Tongue (tissue), 2 donors: ENCODE measurements around the gene HMCN2. TPM values are rescaled to one million over a fixed set of nuclear protein-coding genes. Genes with fewer than 3 reads are reported as not detected.
"Not testable (repeated sequence)": the region's sequence is repeated elsewhere in the genome, so short reads cannot be mapped to it uniquely, and the experiment has no call there.

Source experiments
- DNase-seq: peaks from one replicate; pipeline ENCODE4 v3.0.0-alpha.2; 2015
- total RNA-seq: library from RNA; depleted of rRNA; stranded (reverse); fragments of >200 nt; gene quantifications from one replicate; pipeline ENCODE4 v1.2.3, GENCODE V29; 2014

The HMCN2 gene
- total RNA-seq, 1 donor from 2014 or later: 30.9 TPM

DNA sequence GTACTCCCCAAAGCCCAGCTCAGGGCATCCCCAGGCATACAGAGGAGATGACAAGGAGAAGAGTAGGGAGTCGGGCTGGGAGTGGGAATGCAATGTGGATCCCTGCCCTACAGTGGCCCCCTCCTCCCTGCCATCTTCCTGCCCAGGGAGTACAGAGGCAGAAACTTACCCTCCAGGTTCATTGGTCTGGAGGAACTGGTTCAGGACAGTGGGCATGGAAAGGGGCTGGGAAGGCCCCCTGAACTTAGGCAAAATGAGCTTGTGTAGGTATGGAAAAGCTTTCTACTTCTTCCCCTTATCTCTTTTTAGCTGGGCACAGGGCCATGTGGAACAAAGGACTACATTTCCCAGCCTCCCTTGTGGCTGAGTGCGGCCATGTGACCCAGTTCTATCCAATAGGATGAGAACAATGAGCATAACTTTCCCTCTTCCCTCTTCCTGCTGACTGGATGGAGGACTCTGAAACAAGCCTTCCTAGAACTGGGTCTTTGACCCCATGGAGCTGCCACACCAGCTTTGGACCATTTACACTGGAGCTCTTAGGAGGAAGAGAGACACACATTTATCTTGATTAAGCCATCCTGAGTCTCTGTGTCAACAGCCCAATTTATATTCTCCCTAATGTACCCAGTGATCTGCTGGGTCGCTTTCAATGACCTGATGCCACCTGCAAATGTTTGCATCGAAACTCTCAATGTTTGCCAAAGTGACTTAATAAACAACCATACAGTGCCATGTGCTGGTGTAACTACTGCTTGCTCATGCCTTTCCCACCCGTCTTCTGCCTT is 25.0 kb upstream of the HMCN2 start:
- DNase-seq: peak; percentile 84

DNA sequence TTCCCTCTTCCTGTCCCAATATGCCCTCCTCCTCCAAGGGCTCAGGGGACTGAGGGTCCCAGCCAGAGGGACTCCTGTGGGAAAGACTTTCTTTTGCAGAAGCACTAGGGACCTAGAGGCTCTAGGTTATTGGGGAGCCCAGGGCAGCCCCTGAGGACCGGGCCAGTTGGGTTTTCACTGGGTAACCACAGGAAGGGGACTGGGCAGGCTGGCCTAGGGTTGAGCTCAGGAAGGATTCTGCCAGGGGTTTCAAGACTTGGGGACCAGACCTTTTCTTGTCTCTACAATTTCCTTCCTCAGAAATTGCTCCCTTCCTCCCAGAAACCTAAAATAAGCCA is 24.4 kb upstream of the HMCN2 start:
- DNase-seq: no peak

DNA sequence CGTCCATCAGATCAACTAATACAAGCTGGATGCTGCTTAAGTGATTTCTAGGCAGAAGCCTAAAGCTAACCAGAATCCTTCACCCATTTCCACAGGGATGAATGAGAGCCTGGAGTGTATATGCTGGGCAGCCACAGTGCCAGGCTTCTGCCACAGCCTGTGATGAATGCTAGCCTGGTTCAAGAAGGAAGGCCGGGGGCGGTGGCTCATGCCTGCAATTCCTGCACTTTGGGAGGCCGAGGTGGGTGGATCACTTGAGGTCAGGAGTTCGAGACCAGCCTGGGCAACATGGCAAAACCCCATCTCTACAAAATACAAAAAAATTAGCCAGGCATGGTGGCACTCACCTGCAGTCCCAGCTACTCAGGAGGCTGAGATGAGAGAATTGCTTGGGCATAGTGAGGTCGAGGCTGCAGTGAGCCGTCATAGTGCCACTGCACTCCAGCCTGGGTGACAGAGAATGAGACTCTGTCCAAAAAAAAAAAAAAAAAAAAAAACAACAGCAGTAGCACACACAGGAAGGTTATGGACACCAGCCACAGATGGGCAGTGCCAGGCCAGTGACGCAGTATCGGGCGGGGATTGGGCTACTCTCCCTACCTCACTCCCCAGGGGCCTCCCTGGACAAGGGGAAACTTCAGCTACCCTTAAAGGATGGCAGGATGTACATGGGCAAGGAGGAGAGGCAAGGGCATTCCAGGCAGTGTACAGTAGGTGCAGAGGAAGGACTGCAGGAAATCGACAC is 23.1 kb upstream of the HMCN2 start:
- DNase-seq: no peak

DNA sequence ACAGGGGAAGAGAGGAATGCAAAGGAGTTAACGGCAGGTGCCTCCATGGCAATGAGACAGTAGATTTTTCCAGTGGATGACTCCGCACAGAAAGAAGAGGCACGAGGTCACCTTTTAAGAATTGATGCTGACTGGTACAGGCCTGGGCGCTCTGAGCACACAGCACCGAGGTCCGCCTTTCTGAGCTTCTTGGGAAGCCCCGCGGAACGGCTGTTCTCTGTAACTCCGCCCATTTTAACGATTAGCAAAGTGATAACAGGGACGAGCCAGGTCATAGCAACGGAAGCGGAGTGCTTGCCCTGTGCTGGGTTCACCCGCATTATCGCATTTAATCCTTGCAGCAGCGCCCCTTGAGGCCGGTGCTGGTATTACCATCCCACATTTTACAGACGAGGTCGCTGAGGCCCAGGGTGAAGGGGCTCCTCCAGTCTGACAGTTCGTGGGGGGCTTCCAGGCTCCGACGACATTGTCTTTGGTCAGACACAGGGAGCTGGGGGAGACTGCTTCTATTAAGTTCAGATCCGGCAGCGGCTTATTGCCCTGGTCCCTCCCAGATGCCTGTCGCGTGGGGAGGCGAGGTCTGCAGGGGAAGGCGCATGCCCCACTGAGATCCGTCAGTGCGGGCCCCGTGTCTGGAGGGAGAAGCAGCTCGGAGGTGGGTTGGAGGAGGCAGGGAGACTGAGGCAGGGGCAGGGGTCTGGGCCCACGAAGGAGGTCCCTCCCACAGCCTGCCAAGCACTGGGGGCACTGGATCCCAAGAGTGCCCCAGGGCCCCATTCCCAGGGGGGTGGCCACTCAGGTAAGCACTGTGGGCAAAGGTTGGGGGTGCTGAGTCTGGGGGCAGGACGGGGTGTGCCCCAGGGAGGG is 22.3 kb upstream of the HMCN2 start:
- DNase-seq: peak; percentile 86

DNA sequence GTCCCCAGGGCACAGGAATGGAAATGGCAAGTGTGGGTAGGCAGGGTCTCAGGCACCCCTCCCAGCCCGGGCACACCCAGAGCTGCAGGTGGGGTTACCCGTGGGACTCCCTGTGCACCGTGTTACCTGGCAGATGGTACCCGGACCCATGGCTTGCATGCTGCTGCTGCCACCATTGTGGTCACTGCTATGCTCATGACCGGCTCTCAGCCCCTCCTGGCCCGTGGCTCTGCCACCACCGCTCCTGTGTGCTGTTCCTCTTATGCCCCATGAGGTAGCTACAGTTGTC is 21.7 kb upstream of the HMCN2 start:
- no peak for DNase-seq

DNA sequence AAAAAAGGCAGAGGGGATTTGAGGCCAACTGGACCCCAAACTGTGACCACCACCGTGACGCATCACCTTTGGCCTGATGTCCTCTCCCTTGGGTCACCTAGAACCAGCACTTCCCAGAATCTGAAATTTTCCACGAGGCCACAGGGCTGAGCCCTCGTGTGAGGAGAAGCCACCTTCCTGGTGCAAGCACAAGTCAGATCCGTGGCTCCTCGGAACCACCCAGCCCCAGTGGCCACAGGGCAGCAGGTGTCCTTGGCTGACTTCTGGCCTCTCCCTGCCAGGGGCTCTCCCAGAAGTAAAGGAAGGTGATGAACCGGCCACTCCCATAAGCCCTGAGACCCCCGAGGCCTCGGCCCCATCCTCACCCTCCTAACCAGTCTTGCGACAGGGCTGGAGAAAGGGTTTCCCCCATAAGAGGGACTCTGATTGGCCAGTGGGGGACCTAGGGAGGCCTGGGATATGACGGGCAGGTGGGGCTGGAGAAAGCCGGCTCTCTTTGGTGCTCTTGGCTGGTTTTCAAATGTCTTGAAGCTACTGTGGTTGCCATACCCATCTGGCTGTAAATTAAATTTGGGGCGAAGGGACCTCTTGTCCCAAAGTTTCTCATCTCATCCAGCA is 20.9 kb upstream of the HMCN2 start:
- no peak for DNase-seq

DNA sequence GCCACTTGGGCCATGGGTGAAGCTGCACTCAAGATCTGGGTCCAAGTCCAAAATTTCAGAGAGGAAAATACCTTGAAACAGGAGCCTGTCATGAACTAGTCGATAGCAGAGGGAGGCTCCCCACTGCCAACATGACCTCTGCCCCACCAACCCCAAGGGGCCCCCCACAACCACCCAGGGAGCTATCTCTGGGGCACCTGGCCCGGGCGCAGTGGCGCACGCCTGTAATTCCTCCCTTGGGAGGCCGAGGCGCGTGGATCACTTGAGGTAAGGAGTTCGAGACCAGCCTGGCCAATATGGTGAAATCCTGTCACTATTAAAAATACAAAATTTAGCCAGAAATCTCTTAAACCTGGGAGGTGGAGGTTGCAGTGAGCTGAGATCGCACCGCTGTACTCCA is 20.1 kb upstream of the HMCN2 start:
- no peak for DNase-seq

DNA sequence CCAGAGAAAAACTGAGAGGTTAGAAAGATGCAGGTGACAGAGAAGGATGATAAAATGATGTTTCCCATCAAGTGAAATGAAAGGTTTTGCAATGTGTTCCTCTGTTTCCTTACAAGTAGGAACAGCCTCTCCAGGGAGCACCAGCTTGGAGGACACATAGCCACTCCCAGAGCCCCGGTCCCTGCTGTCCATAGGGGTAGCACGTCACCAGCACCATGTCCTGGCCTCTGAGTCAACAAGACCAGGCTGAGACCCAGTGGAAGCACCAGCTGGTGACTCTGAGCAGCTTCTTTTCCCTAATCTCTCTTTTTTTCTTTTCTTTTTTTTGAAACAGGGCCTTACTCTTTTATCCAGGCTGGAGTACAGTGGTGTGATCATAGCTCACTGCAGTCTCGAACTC is 19.4 kb upstream of the HMCN2 start:
- no peak for DNase-seq

DNA sequence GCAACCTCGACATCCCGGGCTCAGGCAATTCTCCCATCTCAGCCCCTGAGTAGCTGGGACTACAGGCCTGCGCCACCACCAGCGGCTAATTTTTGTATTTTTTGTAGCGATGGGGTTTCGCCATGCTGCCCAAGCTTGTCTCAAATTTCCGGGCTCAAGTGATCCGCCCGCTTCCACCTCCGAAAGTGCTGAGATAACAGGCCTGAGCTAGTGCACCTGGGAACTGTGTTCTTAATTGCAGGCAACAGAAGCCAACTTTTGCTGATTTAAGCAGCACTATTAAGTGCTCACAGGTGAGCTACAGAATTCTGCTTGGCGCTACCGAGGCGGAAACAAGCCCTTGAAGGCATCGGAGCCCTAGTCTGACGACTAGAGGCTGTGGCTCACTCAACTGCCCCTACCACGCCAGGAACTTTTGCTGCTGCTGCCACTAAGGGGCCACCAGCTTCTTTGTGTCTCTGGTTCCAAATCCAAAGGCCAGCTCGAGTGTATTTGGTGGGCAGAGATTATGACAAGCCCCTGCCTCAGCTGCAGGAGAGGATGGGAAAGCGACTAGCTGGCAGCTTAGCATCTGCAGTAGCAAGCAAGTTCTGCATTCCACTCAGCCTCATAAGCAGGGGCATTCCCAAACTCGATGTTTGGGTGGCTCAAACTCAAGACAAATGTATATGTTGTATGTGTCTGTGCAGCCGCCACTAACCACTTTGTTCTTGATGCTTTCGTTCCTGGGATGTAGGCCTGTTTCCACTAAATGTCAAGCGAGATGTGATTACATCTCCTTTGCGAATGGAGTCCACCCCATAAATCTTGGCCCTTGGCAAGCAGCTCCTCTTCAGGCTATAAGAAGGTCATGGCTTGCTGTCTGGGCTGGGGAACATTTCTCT is 10.6 kb upstream of the HMCN2 start:
- no peak for DNase-seq

DNA sequence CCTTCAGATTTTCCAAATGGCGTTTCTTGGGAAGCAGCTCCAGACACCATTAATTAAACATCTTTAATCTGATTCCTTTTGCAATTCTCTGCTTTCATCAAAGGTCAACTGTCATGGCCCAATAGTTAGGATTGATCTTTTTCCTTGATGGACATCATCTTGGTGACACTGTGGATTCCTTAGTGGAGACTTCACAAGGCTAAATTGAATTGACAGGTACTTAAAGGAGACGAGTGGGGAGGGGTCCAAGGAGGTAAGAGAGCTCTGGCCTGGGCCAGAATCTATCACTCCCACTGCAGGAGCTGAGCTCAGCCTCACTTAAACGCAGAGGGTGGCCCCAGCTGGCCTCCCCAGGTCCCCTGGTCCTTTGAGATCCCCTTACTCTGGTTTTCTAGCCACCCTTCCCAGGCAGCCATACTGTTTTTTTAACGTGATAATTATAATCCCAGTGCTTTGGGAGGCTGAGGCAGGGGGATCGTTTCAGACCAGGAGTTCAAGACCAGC is 9.9 kb upstream of the HMCN2 start:
- no peak for DNase-seq

DNA sequence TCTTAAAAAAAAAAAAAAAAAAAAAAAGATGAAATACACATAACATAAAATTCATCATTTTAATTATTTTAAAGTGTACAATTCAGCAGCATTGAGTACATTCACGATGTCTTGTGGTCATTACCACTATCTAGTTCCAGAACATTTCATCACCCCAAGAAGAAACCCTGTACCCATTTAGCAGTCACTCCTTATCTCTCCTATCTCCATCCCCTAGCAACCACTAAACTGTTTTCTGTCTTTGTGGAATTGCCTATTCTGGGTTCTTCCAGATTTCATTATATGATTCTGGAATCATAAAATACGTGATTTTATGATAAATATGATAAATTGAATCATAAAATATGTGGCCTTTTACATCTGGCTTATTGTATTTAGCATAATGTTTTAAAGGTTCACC is 8.9 kb upstream of the HMCN2 start:
- DNase-seq: no peak

DNA sequence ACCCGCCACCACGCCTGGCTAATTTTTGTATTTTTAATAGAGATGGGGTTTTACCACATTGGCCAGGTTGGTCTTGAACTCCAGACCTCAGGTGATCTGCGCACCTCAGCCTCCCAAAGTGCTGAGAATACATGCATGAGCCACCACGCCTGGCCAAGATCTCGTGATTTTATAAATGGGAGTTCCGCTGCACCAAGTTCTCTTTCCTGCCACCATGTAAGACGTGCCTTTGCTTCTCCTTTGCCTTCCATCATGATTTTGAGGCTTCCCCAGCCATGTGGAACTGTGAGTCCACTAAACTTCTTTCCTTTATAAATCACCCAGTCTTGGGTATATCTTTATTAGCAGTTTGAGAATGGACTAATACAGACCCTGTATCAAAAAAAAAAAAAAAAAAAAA is 7.4 kb upstream of the HMCN2 start:
- DNase-seq: not testable (repeated sequence)

DNA sequence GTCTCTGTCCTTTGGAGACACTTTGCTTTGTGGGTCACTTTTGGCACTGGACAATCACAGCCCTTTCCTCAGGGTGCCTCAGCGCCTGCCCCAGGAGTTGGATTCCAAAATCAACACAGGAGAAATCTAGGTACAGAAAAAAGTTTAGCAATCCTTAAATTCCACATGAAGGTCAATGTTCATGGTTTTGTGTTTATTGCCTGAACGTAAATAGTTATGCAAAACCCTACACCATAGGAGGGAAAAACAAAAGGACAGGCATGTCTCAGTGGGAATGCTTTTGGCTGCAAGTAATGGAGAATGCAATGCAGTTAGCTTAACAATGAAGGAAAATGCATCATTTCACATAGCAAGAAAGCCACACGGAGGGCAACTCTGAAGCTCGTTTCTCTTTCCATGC is 6.5 kb upstream of the HMCN2 start:
- DNase-seq: no peak

DNA sequence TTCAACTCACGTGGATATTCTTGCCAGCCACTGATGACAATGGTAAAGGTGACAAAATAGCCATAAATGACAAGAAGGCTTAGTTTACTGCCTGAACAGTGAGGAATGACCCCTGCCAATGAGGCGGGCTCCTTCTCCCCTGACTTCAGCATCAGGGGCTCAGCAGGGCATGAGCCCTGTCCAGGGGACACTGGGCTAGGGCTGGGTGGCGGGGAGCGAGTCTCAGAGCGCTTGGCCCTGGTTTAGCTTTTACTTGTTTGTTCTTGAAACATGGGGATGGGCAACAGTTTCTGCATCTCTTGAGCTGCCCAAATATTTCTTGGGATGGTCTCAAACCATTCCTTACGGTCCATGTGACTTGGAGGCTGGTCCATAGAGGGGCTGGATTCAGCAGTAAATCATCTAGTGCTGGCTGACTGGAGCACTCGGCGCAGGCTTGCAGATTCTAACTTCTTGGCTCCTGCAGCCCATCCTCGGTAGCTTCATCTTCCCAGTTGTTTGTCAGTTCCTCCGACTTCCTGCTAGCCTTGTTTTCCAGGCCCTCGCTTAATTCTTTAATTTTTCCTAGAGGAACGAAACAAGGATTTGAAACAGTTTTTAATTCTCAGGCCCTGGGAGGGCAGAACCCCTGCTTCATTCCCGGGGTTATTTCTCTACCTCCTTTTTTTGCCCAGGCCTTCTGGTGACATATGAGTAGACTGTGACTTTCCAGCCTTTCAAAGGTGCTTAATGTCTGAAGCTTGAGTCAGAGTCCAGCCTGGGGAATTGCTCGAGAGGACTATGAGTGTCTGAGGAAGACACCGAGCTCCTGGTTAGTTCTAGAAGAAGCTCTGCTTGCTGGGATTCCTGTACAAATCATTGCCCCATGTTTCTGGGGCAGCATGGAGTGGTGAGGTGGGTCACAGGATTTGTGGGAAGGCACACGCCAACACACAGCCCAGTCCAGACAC is 4.5 kb upstream of the HMCN2 start:
- peak; percentile 40 for DNase-seq

DNA sequence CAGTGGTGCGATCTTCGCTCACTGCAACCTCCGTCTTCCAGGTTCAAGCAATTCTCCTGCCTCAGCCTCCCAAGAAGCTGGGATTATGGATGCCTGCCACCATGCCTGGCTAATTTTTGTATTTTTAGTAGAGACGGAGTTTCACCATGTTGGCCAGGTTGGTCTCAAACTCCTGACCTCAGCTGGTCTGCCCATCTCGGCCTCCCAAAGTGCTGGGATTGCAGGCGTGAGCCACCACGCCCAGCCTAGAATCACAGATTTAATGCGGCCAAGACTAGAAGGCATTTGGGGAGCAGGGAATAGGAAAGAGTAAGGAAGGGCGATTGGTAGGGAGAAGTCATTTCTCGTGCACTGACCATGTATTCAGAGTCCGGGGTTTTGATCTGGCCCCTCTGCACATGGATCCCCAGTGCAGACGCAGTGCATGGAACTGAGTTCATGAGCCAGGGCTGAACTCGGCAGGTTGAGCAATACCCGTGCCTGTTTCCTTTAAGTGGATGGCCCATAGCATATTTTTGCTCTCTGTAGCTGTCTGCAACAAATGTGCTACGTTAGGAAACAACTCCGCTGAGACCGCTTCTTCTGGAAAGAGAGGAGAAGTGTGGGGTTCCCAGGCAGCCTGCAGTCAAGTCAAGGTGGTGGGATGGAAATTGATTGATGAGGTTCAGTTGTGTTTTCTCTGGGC is 3.4 kb upstream of the HMCN2 start:
- DNase-seq: no peak

DNA sequence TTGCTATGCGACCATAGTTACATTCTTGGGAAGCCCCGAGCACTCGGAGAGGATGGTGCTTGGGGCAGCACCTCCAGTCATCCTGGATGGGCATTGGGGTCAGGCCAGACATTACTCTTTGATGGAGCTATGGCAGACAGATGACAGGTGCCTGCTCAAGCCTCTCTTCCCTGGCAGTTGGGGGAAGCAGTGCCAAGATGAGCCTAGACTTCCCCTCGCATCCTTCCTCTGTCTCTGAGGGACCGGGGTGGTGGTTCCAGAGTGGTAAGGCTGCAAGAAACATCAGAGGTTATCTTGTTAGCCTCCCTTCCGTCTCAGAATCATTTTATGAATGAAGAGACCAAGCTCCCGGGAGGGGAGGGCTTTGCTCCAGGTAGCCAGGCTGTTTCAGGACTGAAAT is 2.8 kb upstream of the HMCN2 start:
- DNase-seq: no peak

DNA sequence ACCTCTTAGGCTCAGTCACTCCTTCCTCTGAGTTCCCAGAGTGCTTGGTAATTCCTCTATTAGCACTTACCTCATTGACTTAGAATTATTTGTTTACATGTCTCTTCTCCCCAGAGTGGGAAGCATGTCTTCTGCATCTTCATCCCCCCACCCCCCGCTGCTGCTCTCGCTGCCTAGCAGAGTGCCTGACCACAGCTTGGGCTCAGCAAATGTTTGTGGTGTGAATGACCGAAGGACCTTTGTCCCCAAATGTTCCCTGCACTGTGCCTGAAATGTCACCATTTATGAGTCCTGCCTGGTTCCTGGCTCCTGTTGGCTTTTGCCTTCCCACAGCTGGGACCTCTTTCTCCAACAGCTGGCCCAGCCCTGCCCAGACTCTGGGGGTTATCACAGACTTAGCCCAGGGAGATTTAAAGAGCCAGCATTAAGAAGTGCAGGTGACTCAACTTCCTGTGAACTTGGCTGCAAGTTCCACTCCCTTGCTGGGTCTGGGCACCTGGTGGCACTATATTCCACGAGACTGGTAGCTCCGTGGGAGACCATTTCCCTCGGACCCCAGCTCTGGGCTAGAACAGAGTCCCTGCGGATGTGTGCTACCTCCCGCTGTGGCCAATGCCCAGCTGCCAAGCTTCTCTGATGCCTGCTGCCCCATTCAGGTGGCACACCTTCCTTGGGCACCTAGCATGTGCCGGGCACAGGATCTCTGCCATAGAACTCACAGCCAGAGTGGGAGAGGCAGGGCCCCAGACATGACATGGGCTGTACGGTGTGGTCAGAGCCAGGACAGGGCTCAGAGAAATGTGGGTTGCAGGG is 1.8 kb upstream of the HMCN2 start:
- no peak for DNase-seq

DNA sequence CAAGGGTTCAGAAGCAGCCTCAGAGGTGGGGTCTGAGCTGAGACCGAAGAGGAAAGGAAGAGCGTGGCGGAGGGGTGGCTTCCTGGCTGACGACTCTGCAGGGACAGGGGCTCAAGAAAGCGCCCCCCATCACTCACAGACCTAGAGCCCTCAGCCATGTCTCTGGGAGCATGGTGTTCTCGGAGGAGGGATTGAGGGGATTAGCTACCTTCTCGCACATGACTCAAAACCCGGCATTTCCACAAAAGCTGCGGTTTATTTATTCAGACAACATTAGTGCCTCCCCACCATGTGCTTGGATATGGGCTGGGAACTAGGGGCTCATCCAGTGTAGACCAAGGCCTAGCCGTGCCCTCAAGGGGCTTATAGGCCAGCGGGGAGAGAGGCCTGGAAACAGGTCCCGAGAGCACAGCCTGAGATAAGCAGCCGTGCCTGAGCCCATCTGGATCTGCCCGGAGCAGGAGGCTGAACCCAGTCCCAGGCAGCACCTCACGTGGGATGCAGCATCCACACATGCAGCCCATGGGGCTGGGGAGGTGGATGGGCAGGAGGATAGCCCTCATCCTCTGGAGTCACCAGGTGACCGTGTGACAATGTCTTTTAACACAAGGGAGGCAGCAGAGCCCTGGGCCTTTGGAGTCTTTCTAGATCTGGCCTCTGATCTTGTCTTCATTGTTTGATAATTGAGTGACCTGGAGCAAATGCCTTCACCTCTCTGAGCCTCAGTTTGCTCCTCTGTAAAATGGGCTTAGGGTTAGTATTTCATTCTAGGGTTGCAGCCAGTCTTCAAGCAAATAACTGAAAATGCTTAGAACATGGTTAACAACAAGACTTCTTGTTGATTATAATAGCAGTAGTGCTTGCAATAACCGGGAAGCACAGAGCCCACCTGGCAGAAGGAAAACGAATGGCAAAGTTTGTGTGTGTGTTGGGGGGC is 878 bp upstream of the HMCN2 start:
- no peak for DNase-seq
